GM12891 (cell line): ENCODE data around the gene MYBPC1.

Experiments used
- POLR2A ChIP-seq: IDR thresholded peaks from 2 replicates; pipeline ENCODE4 v1.6.1; 2011; ENCODE audit warnings: low read depth, low read length, control low read depth
- POLR2AphosphoS5 ChIP-seq: IDR thresholded peaks from 2 replicates; pipeline ENCODE4 v1.6.1; 2011; ENCODE audit warnings: low read depth, low read length, control low read depth
- SPI1 ChIP-seq: IDR thresholded peaks from 2 replicates; pipeline ENCODE4 v1.6.1; 2011; ENCODE audit warnings: low read depth, low read length, control low read depth
- TAF1 ChIP-seq: IDR thresholded peaks from 2 replicates; pipeline ENCODE4 v1.6.1; 2011; ENCODE audit warnings: low read depth, low read length, control low read depth

DNA sequence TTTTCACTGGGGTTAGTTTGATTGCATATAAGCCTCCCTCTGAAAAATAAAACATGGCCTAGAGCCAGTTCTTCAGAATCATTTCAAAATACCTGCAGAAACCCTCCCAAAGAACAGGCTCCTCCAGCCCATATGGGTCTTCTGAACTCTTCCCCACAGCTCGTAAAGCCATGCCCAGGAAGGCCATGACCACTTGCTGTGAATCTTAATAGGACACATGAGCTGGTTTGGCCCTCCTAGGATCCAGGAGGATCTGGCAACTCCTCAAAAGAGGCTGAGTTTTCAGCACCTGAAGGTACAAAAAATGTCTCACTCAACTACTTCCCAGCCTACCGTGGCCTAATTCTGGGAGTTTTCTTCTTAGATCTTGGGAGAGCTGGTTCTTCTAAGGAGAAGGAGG is 2.4 kb downstream of the MYBPC1 start:
- no peak for TF ChIP-seq TAF1
- TF ChIP-seq POLR2AphosphoS5, result no peak
- no peak for TF ChIP-seq SPI1
- TF ChIP-seq POLR2A, result no peak
